ENCODE results near the gene TMIGD1.

GRCh38 chr17:30332057-30332542 lies 1.8 kb downstream of the TMIGD1 start:
- TF ChIP-seq EZH2 (IDR thresholded peaks at IDR 0.05; ENCODE audit: low read length) = no peak
- TF ChIP-seq CTCF (optimal IDR thresholded peaks at IDR 0.05 in 1 of 3, IDR thresholded peaks at IDR 0.05 in 1 of 3, conservative IDR thresholded peaks at IDR 0.05 in 1 of 3; ENCODE audit: extremely low read depth in 1 of 3, insufficient read depth in 2 of 3, low read length in 3 of 3) = no peak

All from keratinocyte (primary cell).